SK-N-SH (cell line): ENCODE results near the gene BAG1. TPM values are rescaled to one million over a fixed set of nuclear protein-coding genes. Genes with fewer than 3 reads are reported as not detected.

Experiments used
- CTCF ChIA-PET: fragments of 300-600, 350-600 bp; formaldehyde crosslinking; extraction: SDS; loops from one replicate; lab custom pipeline; 2021; lab: Yijun Ruan, JAX
- POLR2A ChIA-PET: fragments of 350-600 bp; sonication (Branson Sonifier 250); formaldehyde crosslinking; extraction: SDS; loops from one replicate; lab custom pipeline; 2020; ENCODE audit warnings: antibody characterized with exemption, inconsistent platforms; lab: Yijun Ruan, JAX
- DNase-seq: peaks from one replicate; pipeline ENCODE4 v3.0.0; 2012
- H2AFZ ChIP-seq: fragments of 200-600 bp; sonication (generic); 2 replicates; pipeline ENCODE4 v1.8.1; 2016; ENCODE audit warnings: antibody characterized with exemption, mild to moderate bottlenecking, low read depth
- H3F3A ChIP-seq: fragments of 200-600 bp; sonication (generic); replicated peaks from 2 replicates; pipeline ENCODE3; 2016; ENCODE audit warnings: antibody characterized with exemption, mild to moderate bottlenecking; ENCODE audit not compliant: insufficient read depth
- H3K27ac ChIP-seq, 2 experiments: fragments of 200-500 bp in 1 of 2; fragments of 200-600 bp in 1 of 2; sonication (Bioruptor generic) in 1 of 2; sonication (generic), shearing (Covaris generic) in 1 of 2; 2 replicates each; pipeline versions ENCODE4 v1.5.1 to v1.6.1; 2014 to 2016; ENCODE audit warnings: low read depth in 2 of 2, inconsistent platforms in 1 of 2, low read length in 1 of 2, mild to moderate bottlenecking in 1 of 2, mixed read lengths in 1 of 2
- H3K27me3 ChIP-seq: fragments of 200-600 bp; sonication (generic), shearing (Covaris generic); 2 replicates; pipeline ENCODE4 v1.6.1; 2016; ENCODE audit warnings: mixed run types; ENCODE audit not compliant: insufficient read depth
- H3K36me3 ChIP-seq, 2 experiments: fragments of 200-500 bp in 1 of 2; fragments of 200-600 bp in 1 of 2; sonication (Bioruptor generic) in 1 of 2; sonication (generic) in 1 of 2; replicated peaks in 1 of 2; 2 replicates each; pipeline versions ENCODE3 to v1.5.1; 2014 to 2016; ENCODE audit warnings: low read length in 1 of 2, mild to moderate bottlenecking in 1 of 2; ENCODE audit not compliant: insufficient read depth in 2 of 2, control insufficient read depth in 1 of 2
- H3K4me1 ChIP-seq, 2 experiments: fragments of 200-500 bp in 1 of 2; fragments of 200-600 bp in 1 of 2; sonication (Bioruptor generic) in 1 of 2; sonication (generic), shearing (Covaris generic) in 1 of 2; 2 replicates each; pipeline versions ENCODE4 v1.5.1 to v1.6.1; 2014 to 2016; ENCODE audit warnings: low read depth in 1 of 2, low read length in 1 of 2, mixed run types in 1 of 2; ENCODE audit not compliant: insufficient read depth in 2 of 2, control insufficient read depth in 1 of 2
- H3K4me2 ChIP-seq: fragments of 200-600 bp; sonication (generic), shearing (Covaris generic); 2 replicates; pipeline ENCODE4 v1.6.1; 2017; ENCODE audit warnings: mixed run types
- H3K4me3 ChIP-seq, 2 experiments: fragments of 200-500 bp in 1 of 2; fragments of 200-600 bp in 1 of 2; sonication (Bioruptor generic) in 1 of 2; sonication (generic), shearing (Covaris generic) in 1 of 2; 2 replicates each; pipeline versions ENCODE4 v1.5.1 to v1.8.1; 2014 to 2016; ENCODE audit warnings: low read depth in 2 of 2, inconsistent platforms in 1 of 2, low read length in 1 of 2, mild to moderate bottlenecking in 1 of 2, mixed read lengths in 1 of 2, moderate library complexity in 1 of 2
- H3K79me2 ChIP-seq: fragments of 200-600 bp; sonication (generic); 2 replicates; pipeline ENCODE4 v1.8.1; 2017; ENCODE audit warnings: mild to moderate bottlenecking; ENCODE audit not compliant: insufficient read depth
- H3K9ac ChIP-seq: fragments of 200-600 bp; sonication (generic); 2 replicates; pipeline ENCODE4 v1.6.1; 2017; ENCODE audit warnings: mixed run types
- H3K9me2 ChIP-seq: fragments of 200-600 bp; sonication (generic); 2 replicates; pipeline ENCODE4 v1.6.1; 2017; ENCODE audit warnings: mixed run types
- H3K9me3 ChIP-seq: fragments of 200-600 bp; sonication (generic); 2 replicates; pipeline ENCODE4 v1.6.1; 2017; ENCODE audit warnings: mixed run types, mild to moderate bottlenecking, moderate library complexity
- H4K20me1 ChIP-seq: fragments of 200-600 bp; sonication (generic); 2 replicates; pipeline ENCODE4 v1.6.1; 2017; ENCODE audit warnings: mild to moderate bottlenecking, mixed run types; ENCODE audit not compliant: insufficient read depth
- CHD2 ChIP-seq: fragments of 150-350 bp; IDR thresholded peaks from 2 replicates; pipeline ENCODE4 v1.6.1; 2018; ENCODE audit warnings: low read length; ENCODE audit not compliant: partially characterized antibody
- ELF1 ChIP-seq: IDR thresholded peaks from 2 replicates; pipeline ENCODE4 v1.4.0; 2012
- EZH2phosphoT487 ChIP-seq: fragments of 200-600 bp; sonication (generic); IDR thresholded peaks from 2 replicates; pipeline ENCODE4 v1.6.1; 2017; ENCODE audit warnings: low read depth, mixed run types, mild to moderate bottlenecking, antibody characterized with exemption, moderate library complexity, borderline replicate concordance
- FOSL2 ChIP-seq: IDR thresholded peaks from 2 replicates; pipeline ENCODE4 v1.4.0; 2012; ENCODE audit warnings: low read depth, mild to moderate bottlenecking, moderate library complexity, borderline replicate concordance
- GATA2 ChIP-seq: sonication (generic); formaldehyde crosslinking; IDR thresholded peaks from 2 replicates; pipeline ENCODE4 v1.5.0; 2020; ENCODE audit warnings: mild to moderate bottlenecking, missing genetic modification reagents
- JUND ChIP-seq: IDR thresholded peaks from 2 replicates; pipeline ENCODE4 v1.4.0; 2012
- NRF1 ChIP-seq: IDR thresholded peaks from 2 replicates; pipeline ENCODE4 v1.6.1; 2012; ENCODE audit warnings: low read depth, mild to moderate bottlenecking, low read length
- POLR2AphosphoS5 ChIP-seq: IDR thresholded peaks from 2 replicates; pipeline ENCODE4 v1.6.1; 2012; ENCODE audit warnings: low read depth, low read length
- RAD21 ChIP-seq: IDR thresholded peaks from 2 replicates; pipeline ENCODE4 v1.6.1; 2012; ENCODE audit warnings: mild to moderate bottlenecking, low read length
- SIN3A ChIP-seq: IDR thresholded peaks from 2 replicates; pipeline ENCODE4 v1.6.1; 2012; ENCODE audit warnings: low read depth, mild to moderate bottlenecking, low read length, moderate library complexity, borderline replicate concordance
- TAF1 ChIP-seq: IDR thresholded peaks from 2 replicates; pipeline ENCODE4 v1.6.1; 2012; ENCODE audit warnings: low read depth, mild to moderate bottlenecking, low read length, moderate library complexity, borderline replicate concordance
- TCF12 ChIP-seq: IDR thresholded peaks from 2 replicates; pipeline ENCODE4 v1.4.0; 2012
- TEAD4 ChIP-seq: IDR thresholded peaks from 2 replicates; pipeline ENCODE4 v1.4.0; 2012; ENCODE audit warnings: mild to moderate bottlenecking, borderline replicate concordance; ENCODE audit not compliant: insufficient read depth
- WGBS: methylation state at CpG from one replicate; pipeline ENCODE4 v1.1.6; 2017; ENCODE audit warnings: low lambda C conversion rate; 5-methylcytosine and 5-hydroxymethylcytosine counted together
- polyA plus RNA-seq, 3 experiments: library from polyadenylated mRNA; depleted of rRNA; stranded (reverse); fragments of >200 nt; gene quantifications; 2 replicates each; pipeline ENCODE4 v1.2.3, GENCODE V29; 2012
- TF ChIP-seq, protein P1 (sequence below): IDR thresholded peaks from 2 replicates; pipeline ENCODE4; 2012
- TF ChIP-seq, protein P2 (sequence below): IDR thresholded peaks from 2 replicates; pipeline ENCODE4 v1.6.1; 2012; ENCODE audit warnings: mild to moderate bottlenecking, low read depth, low read length, moderate library complexity
- TF ChIP-seq, protein P3 (sequence below): IDR thresholded peaks from 2 replicates; pipeline ENCODE4 v1.4.0; 2012; ENCODE audit warnings: low read depth
- TF ChIP-seq, protein P4 (sequence below): fragments of 150-350 bp; IDR thresholded peaks from 2 replicates; pipeline ENCODE4 v1.6.1; 2016; ENCODE audit warnings: mild to moderate bottlenecking, low read depth, low read length

BAG1 gene
- polyA plus RNA-seq, 1 of the 3 experiments (the other 2 are of a cell fraction), result 49.9 TPM

DNA sequence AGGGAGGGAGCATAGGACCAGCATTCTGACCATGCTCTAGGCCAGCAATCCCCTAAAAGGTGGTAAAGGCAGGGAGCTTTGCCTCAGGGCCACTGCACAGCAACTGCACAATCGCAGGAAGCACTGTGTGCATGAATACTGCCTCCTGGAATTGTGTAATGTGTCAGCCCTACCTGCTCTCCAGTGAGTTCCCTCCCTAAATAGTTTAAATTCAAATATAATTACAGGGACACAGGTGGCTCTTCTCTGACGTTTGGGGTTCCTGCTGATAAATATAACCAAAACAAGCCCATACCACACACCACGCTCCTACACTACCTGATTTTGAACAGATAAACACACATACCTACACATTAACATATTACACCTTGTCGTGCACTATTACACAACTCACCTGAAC is 9.0 kb downstream of the BAG1 start:
- CTCF ChIA-PET, result no interaction called here
- Histone ChIP-seq H3K9ac (no peak overlapping the region), H3K79me2 (no peaks in the 10 kb centered on the region; the same call in 1 of the 2 replicates), H2AFZ (no peak overlapping the region), H3F3A (peaks cover 5% of the 10 kb centered on the region), H3K4me2 (no peak overlapping the region), H3K4me1 (no peaks in the 10 kb centered on the region), H3K27ac (no peak overlapping the region), H4K20me1 (no peaks in the 10 kb centered on the region), H3K36me3 (peaks cover 50 to 67% of the 10 kb centered on the region in 2 experiments), H3K9me3 (no peaks in the 10 kb centered on the region), H3K27me3 (no peaks in the 10 kb centered on the region), H3K9me2 (no peaks in the 10 kb centered on the region), H3K4me3 (no peak overlapping the region)
- TF ChIP-seq, protein P1, sequence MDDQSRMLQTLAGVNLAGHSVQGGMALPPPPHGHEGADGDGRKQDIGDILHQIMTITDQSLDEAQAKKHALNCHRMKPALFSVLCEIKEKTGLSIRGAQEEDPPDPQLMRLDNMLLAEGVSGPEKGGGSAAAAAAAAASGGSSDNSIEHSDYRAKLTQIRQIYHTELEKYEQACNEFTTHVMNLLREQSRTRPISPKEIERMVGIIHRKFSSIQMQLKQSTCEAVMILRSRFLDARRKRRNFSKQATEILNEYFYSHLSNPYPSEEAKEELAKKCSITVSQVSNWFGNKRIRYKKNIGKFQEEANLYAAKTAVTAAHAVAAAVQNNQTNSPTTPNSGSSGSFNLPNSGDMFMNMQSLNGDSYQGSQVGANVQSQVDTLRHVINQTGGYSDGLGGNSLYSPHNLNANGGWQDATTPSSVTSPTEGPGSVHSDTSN, result no peak
- TF ChIP-seq EZH2phosphoT487 (no peak), GATA2 (CRISPR knock-in tag) (no peak), TEAD4 (no peak), ELF1 (no peak), NRF1 (no peak), SIN3A (no peak), TAF1 (no peak), FOSL2 (no peak), POLR2AphosphoS5 (no peak), RAD21 (no peak), TCF12 (no peak), CHD2 (no peak), JUND (no peak)
- TF ChIP-seq, protein P2, sequence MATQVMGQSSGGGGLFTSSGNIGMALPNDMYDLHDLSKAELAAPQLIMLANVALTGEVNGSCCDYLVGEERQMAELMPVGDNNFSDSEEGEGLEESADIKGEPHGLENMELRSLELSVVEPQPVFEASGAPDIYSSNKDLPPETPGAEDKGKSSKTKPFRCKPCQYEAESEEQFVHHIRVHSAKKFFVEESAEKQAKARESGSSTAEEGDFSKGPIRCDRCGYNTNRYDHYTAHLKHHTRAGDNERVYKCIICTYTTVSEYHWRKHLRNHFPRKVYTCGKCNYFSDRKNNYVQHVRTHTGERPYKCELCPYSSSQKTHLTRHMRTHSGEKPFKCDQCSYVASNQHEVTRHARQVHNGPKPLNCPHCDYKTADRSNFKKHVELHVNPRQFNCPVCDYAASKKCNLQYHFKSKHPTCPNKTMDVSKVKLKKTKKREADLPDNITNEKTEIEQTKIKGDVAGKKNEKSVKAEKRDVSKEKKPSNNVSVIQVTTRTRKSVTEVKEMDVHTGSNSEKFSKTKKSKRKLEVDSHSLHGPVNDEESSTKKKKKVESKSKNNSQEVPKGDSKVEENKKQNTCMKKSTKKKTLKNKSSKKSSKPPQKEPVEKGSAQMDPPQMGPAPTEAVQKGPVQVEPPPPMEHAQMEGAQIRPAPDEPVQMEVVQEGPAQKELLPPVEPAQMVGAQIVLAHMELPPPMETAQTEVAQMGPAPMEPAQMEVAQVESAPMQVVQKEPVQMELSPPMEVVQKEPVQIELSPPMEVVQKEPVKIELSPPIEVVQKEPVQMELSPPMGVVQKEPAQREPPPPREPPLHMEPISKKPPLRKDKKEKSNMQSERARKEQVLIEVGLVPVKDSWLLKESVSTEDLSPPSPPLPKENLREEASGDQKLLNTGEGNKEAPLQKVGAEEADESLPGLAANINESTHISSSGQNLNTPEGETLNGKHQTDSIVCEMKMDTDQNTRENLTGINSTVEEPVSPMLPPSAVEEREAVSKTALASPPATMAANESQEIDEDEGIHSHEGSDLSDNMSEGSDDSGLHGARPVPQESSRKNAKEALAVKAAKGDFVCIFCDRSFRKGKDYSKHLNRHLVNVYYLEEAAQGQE, result no peak
- TF ChIP-seq, protein P3, sequence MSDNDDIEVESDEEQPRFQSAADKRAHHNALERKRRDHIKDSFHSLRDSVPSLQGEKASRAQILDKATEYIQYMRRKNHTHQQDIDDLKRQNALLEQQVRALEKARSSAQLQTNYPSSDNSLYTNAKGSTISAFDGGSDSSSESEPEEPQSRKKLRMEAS, result no peak
- TF ChIP-seq, protein P4, sequence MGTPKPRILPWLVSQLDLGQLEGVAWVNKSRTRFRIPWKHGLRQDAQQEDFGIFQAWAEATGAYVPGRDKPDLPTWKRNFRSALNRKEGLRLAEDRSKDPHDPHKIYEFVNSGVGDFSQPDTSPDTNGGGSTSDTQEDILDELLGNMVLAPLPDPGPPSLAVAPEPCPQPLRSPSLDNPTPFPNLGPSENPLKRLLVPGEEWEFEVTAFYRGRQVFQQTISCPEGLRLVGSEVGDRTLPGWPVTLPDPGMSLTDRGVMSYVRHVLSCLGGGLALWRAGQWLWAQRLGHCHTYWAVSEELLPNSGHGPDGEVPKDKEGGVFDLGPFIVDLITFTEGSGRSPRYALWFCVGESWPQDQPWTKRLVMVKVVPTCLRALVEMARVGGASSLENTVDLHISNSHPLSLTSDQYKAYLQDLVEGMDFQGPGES, result no peak
- POLR2A ChIA-PET, result no interaction called here
- DNase-seq, result no peak
- WGBS, result 92% methylated on average over 4 of the region's 4 CpGs
